Common myeloid progenitor, CD34-positive (primary cell): ENCODE data around the gene MATN1.

Experiments used
- CTCF ChIA-PET: fragments of 350-600 bp; sonication (Branson Sonifier 250); formaldehyde crosslinking; loops from one replicate; lab custom pipeline; 2021; ENCODE audit warnings: antibody characterized with exemption; lab: Charles Lee
- POLR2A ChIA-PET: fragments of 350-600 bp; sonication (Branson Sonifier 250); formaldehyde crosslinking; loops from one replicate; lab custom pipeline; 2021; ENCODE audit warnings: antibody characterized with exemption; lab: Charles Lee
- DNase-seq, 3 donors: peaks; one replicate each; pipeline versions ENCODE4 v3.0.0 to v3.0.0-alpha.2; 2013
- H3K27ac ChIP-seq, 2 experiments: 1 replicate in 1 of 2; 2 replicates in 1 of 2; pipeline ENCODE4 v1.7.0; 2013; ENCODE audit warnings: inconsistent platforms in 2 of 2, low read length in 2 of 2, mild to moderate bottlenecking in 2 of 2, low read depth in 1 of 2, moderate library complexity in 1 of 2; ENCODE audit not compliant: severe bottlenecking in 2 of 2, insufficient read depth in 1 of 2, poor library complexity in 1 of 2
- H3K27me3 ChIP-seq, 5 experiments: replicated peaks in 2 of 5; 1 replicate in 3 of 5; 2 replicates in 2 of 5; pipeline versions ENCODE4 v1.6.1 to v1.7.0; 2013; ENCODE audit warnings: low read length in 4 of 5, mild to moderate bottlenecking in 2 of 5, moderate library complexity in 2 of 5, inconsistent platforms in 1 of 5; ENCODE audit not compliant: insufficient read depth in 5 of 5, control insufficient read depth in 4 of 5
- H3K36me3 ChIP-seq, 4 experiments: 1 replicate in 2 of 4; 2 replicates in 2 of 4; pipeline versions ENCODE4 v1.6.1 to v1.7.0; 2013; ENCODE audit warnings: low read length in 3 of 4, control low read depth in 1 of 4, mild to moderate bottlenecking in 1 of 4; ENCODE audit not compliant: control insufficient read depth in 4 of 4, insufficient read depth in 4 of 4
- H3K4me1 ChIP-seq, 4 experiments: 1 replicate in 3 of 4; 2 replicates in 1 of 4; pipeline versions ENCODE4 v1.6.1 to v1.7.1; 2013; ENCODE audit warnings: low read length in 3 of 4, mild to moderate bottlenecking in 3 of 4, control low read depth in 1 of 4, inconsistent platforms in 1 of 4, moderate library complexity in 1 of 4; ENCODE audit not compliant: control insufficient read depth in 4 of 4, insufficient read depth in 4 of 4; ENCODE audit errors: control extremely low read depth in 1 of 4
- H3K4me3 ChIP-seq, 7 experiments: 1 replicate in 4 of 7; 2 replicates in 3 of 7; pipeline versions ENCODE4 v1.5.1 to v1.7.0; 2013; ENCODE audit warnings: mild to moderate bottlenecking in 7 of 7, low read length in 6 of 7, moderate library complexity in 6 of 7, inconsistent platforms in 2 of 7, low read depth in 2 of 7, control low read depth in 1 of 7; ENCODE audit not compliant: insufficient read depth in 4 of 7, control insufficient read depth in 1 of 7; ENCODE audit errors: extremely low read depth in 1 of 7
- H3K9me3 ChIP-seq, 5 experiments: 1 replicate in 4 of 5; 2 replicates in 1 of 5; pipeline versions ENCODE4 v1.6.1 to v1.7.1; 2013; ENCODE audit warnings: low read length in 4 of 5, mild to moderate bottlenecking in 2 of 5, inconsistent platforms in 1 of 5, low read depth in 1 of 5, moderate library complexity in 1 of 5; ENCODE audit not compliant: control insufficient read depth in 4 of 5, insufficient read depth in 2 of 5; ENCODE audit errors: control extremely low read depth in 1 of 5
- WGBS: methylation state at CpG from one replicate; pipeline ENCODE4 v1.1.5; 2013; ENCODE audit not compliant: insufficient coverage; 5-methylcytosine and 5-hydroxymethylcytosine counted together

MATN1 gene

DNA sequence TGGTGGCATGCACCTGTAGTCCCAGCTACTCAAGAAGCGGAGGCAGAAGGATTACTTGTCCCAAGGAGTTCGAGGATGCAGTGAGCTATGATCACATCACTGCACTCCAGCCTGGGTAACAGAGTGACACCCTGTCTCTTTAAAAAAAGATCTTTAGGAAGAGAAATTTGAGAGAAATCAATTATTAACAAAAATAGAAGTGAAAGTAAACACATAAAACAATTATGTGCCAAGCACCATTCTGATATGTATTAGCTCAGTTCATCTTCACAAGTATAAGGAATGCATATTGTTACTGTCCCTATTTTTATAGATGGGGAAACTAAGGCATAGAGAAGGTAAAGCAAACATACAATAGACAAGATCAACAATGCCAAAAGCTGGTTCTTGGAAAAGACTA lies 48.1 kb downstream of the MATN1 start:
- CTCF ChIA-PET = no interaction called here
- H3K27me3 ChIP-seq = peaks cover 0 to 3% (median 2%) of the 10 kb centered on the region in 5 experiments
- 100% methylated on average over 1 of the region's 2 CpGs for WGBS

DNA sequence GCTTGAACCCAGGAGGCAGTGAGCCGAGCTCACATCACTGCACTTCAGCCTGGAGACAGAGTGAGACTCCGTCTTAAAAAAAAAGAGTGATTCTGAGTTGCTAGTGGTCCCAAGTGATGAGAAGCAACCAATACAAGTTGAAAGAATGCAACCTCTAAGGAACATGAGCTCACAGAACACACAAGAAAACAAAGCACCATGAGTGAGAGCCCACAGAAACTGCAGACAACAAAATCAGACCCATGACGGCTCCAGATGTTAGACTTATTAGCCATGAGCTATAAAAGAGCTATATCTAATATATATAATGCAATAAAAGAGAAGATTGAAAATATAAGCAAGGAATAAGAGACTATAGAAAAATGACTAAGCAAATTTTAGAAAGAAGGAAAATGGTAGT lies 50.0 kb downstream of the MATN1 start:
- H3K4me3 ChIP-seq = no peak overlapping the region
- WGBS = 100% methylated on average over 2 of the region's 3 CpGs
- H3K36me3 ChIP-seq = no peaks in the 10 kb centered on the region
- H3K27me3 ChIP-seq = peaks cover 0 to 3% (median 2%) of the 10 kb centered on the region in 5 experiments
- ChIA-PET POLR2A (no interaction called here), CTCF (no interaction called here)
- H3K9me3 ChIP-seq = peaks cover 4 to 16% (median 6%) of the 10 kb centered on the region in 5 experiments
- DNase-seq = no peak
- peaks cover 0 to under 1% (median 0%) of the 10 kb centered on the region in 4 experiments for H3K4me1 ChIP-seq
- H3K27ac ChIP-seq = no peak overlapping the region

More for the DNA sequence above, 48.1 kb downstream of the MATN1 start:
- Histone ChIP-seq H3K9me3 (peaks cover 8 to 31% (median 10%) of the 10 kb centered on the region in 5 experiments), H3K4me1 (no peaks in the 10 kb centered on the region), H3K36me3 (no peaks in the 10 kb centered on the region), H3K27ac (no peak overlapping the region), H3K4me3 (no peak overlapping the region)
- POLR2A ChIA-PET = no interaction called here
- no peak for DNase-seq

DNA sequence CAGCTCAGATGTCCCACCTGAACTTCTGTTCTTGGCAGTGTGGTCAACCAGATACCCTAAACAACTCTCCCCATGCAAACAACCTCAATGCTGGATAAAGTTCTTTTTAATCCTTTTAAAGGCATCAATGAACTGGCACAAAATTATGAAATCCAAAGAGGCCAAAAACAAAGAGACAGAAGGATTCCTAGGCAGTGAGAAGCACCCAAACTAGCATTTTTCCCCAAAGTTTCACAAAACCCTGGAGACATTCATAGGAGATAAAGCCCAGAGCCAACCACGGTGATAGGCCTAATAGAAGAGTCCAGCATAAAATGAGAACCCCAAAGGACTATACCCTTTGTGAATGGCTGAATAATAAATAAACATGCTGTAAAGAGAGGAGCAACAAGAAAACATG lies 50.7 kb downstream of the MATN1 start:
- CTCF ChIA-PET = no interaction called here

DNA sequence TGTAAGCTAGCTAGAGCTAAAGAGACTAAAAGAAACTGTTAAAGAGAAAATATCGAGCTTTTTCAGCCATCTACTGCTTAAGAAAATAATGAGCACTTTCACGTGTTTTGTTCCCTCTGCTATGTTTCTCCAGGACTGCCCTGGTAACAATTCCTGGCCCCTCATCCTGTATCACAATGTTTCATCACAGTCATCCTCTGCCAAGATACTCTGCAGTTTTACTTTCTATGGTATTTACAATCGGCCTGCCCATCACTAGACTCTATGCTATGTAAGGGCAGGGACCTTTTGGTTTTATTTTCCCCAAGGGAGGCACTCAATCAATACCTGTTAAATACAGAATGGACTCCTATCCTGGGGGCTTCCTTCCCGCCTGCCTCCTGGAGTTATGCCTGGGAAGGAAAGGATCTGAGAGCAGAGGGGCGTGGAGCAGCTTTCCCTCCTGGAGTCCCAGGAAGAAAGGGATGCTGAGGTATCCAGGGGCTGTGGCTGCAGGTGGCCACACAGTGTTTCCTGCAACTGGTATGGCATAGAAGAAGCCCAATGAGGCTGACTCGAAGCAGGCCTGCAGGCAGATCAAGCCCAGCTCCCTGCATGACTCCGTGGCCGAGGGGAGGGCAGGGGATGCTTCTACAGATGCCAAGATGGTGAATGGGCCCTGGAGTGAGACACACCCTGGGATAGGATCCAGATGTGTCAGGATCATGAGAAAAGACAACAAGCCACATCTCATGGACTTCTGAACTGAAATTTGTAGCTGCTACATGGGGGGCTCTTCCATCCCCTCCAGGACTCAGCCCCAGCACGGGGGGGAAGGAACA lies 52.9 kb downstream of the MATN1 start:
- Histone ChIP-seq H3K9me3 (peaks cover 4 to 13% (median 6%) of the 10 kb centered on the region in 5 experiments), H3K4me1 (peaks cover 0 to 4% (median 0%) of the 10 kb centered on the region in 4 experiments), H3K4me3 (no peak overlapping the region), H3K27ac (no peak overlapping the region), H3K36me3 (no peaks in the 10 kb centered on the region), H3K27me3 (peaks cover 0 to 3% (median 2%) of the 10 kb centered on the region in 5 experiments)
- no peak for DNase-seq
- ChIA-PET POLR2A (no interaction called here), CTCF (no interaction called here)
- WGBS = 78% methylated on average over 7 of the region's 9 CpGs

More for the DNA sequence above, 50.7 kb downstream of the MATN1 start:
- Histone ChIP-seq H3K9me3 (peaks cover 4 to 16% (median 6%) of the 10 kb centered on the region in 5 experiments), H3K4me1 (peaks cover 0 to 4% (median 0%) of the 10 kb centered on the region in 4 experiments), H3K36me3 (no peaks in the 10 kb centered on the region), H3K27ac (no peak overlapping the region), H3K4me3 (no peak overlapping the region), H3K27me3 (peaks cover 0 to 3% (median 2%) of the 10 kb centered on the region in 5 experiments)
- DNase-seq = no peak
- 100% methylated on average over 1 of the region's 1 CpG for WGBS
- POLR2A ChIA-PET = no interaction called here

DNA sequence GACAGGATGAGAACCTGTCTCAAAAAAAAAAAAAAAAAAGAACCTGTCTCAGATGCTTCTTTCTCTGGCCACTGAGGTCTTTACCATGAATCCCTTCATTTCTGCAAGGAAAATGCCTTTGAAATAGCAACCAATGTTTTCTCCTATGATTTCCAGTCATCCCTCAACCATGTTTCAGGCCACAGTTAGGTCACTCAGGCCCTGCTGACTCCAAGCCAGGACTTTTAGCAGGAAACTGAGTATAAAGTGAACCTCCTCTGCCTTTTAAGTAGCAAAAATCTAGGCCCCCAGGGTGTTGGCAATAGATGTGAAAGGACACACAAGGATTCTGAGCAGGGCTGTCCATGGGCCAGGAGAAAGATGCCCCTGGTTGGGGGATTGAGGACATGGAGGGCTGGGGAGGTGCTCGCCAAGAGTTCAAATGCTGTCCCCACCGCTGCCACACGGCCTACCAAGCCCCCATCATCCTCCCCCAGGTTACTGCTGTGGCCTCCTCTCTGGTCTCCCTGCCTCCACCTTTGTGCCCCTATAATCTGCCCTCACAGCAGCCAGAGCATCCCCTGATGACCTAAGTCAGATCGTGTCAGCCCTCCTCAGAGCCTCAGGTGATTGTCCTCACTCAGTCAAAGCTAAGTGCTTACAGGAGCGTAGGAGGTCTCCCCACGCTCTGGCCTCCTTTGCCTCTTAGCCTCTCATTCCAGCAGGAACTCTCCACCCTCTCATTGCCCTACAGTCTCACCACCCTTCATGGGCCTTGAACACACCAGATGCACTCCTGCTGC lies 54.6 kb downstream of the MATN1 start:
- Histone ChIP-seq H3K36me3 (no peaks in the 10 kb centered on the region), H3K27me3 (peaks cover 0 to 4% (median 0%) of the 10 kb centered on the region in 5 experiments), H3K4me3 (no peak overlapping the region), H3K4me1 (peaks cover 0 to 4% (median 0%) of the 10 kb centered on the region in 4 experiments), H3K9me3 (peaks cover 3 to 6% (median 4%) of the 10 kb centered on the region in 5 experiments), H3K27ac (no peak overlapping the region)
- CTCF ChIA-PET = no interaction called here
- 96% methylated on average over 5 of the region's 6 CpGs for WGBS
- POLR2A ChIA-PET = no interaction called here
- no peak for DNase-seq

DNA sequence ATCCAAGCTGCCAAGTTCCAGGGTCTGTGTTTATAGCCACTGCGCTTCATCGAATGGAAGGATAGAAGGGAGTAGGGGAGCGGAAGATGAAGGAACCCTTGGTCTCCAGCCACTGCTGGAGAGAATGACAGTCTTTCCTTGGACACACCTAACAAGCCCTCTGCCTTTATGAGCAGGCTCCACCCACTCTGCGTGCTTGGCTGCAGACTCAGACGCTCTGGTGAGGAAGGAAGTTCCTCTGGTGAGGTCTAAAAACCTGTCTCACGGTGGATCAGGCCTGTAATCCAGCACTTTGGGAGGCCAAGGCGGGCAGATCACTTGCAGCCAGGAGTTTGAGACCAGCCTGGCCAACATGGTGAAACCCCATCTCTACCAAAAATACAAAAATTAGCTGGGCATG lies 55.4 kb downstream of the MATN1 start:
- CTCF ChIA-PET = no interaction called here
- no peak overlapping the region for H3K27ac ChIP-seq

More for the DNA sequence above, 55.4 kb downstream of the MATN1 start:
- Histone ChIP-seq H3K4me1 (peaks cover 0 to 4% (median 0%) of the 10 kb centered on the region in 4 experiments), H3K27me3 (peaks cover 0 to 7% (median 0%) of the 10 kb centered on the region in 5 experiments), H3K9me3 (peaks cover 0 to under 1% (median 0%) of the 10 kb centered on the region in 5 experiments), H3K4me3 (no peak overlapping the region), H3K36me3 (no peaks in the 10 kb centered on the region)
- DNase-seq = peak in 2 of 3 donors; percentile 14 to 20
- WGBS = 56% methylated on average over 5 of the region's 7 CpGs
- POLR2A ChIA-PET = no interaction called here
